Measurements from ENCODE around the gene ZMIZ1. TPM values are rescaled to one million over a fixed set of nuclear protein-coding genes. Genes with fewer than 3 reads are reported as not detected.

The ZMIZ1 gene
- total RNA-seq, 4 donors from 2014 or later = 65.5 to 88.2 (median 69.3) TPM

DNA sequence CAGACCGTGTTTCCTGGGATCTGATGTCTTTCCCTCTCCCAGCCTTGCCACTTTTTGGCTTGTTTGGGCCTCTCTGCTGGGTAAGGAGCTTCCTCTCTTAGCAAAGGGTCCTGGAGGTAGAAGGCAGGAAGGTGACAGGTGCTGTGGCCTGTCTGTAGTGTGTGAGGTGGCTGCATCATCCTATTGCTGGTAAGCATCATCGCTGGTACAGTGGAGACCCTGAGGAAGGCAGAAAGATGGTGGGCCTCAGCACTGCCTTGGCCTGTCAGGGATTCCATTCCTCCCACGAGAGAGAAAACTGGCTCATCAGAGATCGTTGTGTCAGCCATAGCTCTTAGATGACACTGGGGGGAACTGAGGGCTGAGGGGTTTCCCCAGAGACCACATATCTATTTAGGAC lies 46.5 kb downstream of the ZMIZ1 start:
- Histone ChIP-seq H3K27ac (peak overlapping the region in 2 of 4 donors; percentile 74 to 75), H3K4me3 (no peak overlapping the region), H3K36me3 (peaks cover 0 to 24% (median 0%) of the 10 kb centered on the region in 3 donors), H3K9me3 (no peaks in the 10 kb centered on the region), H3K27me3 (no peaks in the 10 kb centered on the region), H3K4me1 (peaks cover 0 to 98% (median 48%) of the 10 kb centered on the region in 4 donors)
- TF ChIP-seq EP300 (IDR thresholded peaks at IDR 0.05) = no peak
- TF ChIP-seq, protein P1, sequence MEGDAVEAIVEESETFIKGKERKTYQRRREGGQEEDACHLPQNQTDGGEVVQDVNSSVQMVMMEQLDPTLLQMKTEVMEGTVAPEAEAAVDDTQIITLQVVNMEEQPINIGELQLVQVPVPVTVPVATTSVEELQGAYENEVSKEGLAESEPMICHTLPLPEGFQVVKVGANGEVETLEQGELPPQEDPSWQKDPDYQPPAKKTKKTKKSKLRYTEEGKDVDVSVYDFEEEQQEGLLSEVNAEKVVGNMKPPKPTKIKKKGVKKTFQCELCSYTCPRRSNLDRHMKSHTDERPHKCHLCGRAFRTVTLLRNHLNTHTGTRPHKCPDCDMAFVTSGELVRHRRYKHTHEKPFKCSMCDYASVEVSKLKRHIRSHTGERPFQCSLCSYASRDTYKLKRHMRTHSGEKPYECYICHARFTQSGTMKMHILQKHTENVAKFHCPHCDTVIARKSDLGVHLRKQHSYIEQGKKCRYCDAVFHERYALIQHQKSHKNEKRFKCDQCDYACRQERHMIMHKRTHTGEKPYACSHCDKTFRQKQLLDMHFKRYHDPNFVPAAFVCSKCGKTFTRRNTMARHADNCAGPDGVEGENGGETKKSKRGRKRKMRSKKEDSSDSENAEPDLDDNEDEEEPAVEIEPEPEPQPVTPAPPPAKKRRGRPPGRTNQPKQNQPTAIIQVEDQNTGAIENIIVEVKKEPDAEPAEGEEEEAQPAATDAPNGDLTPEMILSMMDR (IDR thresholded peaks at IDR 0.05) = no peak
- no peak for TF ChIP-seq POLR2A (IDR thresholded peaks at IDR 0.05)
- DNase-seq (ENCODE audit: low spot score in 2 of 2) = no peak
- WGBS, 2 donors = 63 to 69% methylated on average over 4 of the region's 4 CpGs

DNA sequence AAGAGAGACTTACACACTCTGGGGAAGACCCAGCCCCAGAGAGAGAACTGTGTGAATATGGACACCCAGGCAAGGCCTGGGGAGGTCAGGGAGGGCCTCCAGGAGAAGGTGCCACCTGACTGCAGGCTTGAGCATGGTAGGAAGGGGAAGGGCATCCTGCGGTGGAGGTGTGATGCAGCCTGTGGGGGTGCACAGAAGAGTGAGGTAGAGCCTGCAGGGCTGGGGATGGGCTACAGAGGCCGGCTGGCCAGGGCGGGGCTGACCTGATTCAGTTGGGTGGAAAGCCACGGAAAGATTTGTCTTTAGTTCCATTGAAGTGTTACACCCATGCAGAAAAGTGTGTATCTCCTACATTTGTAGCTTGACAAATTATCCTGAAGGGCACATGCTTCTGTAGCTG lies 47.6 kb downstream of the ZMIZ1 start:
- no peak for DNase-seq (ENCODE audit: low spot score in 2 of 2)
- Histone ChIP-seq H3K4me3 (no peak overlapping the region), H3K27me3 (no peaks in the 10 kb centered on the region), H3K4me1 (peaks cover 0 to 91% (median 45%) of the 10 kb centered on the region in 4 donors), H3K27ac (peak overlapping the region in 3 of 4 donors; percentile 3 to 75 (median 18)), H3K9me3 (no peaks in the 10 kb centered on the region), H3K36me3 (peaks cover 0 to 26% (median 0%) of the 10 kb centered on the region in 3 donors)
- 71 to 77% methylated on average over 4 of the region's 4 CpGs for WGBS, 2 donors
- TF ChIP-seq, protein P1 (IDR thresholded peaks at IDR 0.05) = no peak
- TF ChIP-seq EP300 (IDR thresholded peaks at IDR 0.05) (no peak), POLR2A (IDR thresholded peaks at IDR 0.05) (no peak)

DNA sequence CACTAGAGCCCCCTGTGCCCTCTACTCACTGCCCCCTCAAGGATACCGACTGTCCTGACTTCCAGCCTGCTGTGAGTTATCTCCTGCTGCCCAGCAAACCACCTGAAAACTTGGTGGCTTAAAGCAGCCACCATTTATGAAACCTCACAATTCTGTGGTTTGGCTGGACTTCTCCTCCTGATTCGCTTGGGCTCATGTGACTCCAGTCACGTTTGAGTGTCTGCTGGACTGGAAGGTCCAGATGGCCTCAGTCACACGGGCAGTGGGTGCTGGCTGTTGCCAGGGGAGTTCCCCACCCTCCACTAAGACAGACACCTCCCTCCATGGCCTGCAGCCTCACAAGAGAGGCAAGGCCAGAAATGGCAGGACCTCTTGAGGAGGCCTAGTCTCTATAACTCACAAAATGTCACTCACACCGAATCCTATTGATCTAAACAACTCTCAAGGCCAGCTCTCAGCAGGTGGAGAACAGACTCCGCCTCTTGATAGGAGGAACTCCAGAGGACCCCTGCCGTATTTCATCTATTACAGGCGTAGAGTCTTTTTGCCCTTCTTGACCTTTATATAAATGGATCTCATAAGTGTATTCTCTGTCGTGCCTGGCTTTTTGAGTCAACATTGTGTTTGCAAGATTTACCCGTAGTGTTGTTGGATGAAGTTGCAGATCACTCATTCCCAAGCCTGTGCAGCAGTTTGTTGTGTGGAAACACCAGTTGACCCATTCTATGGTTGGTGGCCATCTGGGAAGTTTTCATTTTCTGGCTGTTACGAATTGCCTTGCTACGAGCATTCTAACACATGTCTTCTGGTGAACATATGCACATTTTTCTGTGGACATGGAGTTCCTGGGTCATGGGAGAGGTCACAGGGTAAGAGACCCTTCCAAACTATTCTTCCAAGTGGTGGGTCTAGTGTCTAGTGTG lies 48.3 kb downstream of the ZMIZ1 start:
- Histone ChIP-seq H3K27ac (peak overlapping the region in 3 of 4 donors; percentile 18 to 75 (median 22)), H3K4me1 (peaks cover 0 to 84% (median 44%) of the 10 kb centered on the region in 4 donors), H3K27me3 (no peaks in the 10 kb centered on the region), H3K4me3 (no peak overlapping the region), H3K9me3 (no peaks in the 10 kb centered on the region), H3K36me3 (peaks cover 0 to 33% (median 0%) of the 10 kb centered on the region in 3 donors)
- WGBS, 2 donors = 64 to 65% methylated on average over 11 to 12 of the region's 12 CpGs
- TF ChIP-seq, protein P1 (IDR thresholded peaks at IDR 0.05) = no peak
- TF ChIP-seq EP300 (IDR thresholded peaks at IDR 0.05) (peak; percentile 53 to 77), POLR2A (IDR thresholded peaks at IDR 0.05) (no peak)
- peak in 1 of 2 donors; percentile 66 for DNase-seq (ENCODE audit: low spot score in 2 of 2)

DNA sequence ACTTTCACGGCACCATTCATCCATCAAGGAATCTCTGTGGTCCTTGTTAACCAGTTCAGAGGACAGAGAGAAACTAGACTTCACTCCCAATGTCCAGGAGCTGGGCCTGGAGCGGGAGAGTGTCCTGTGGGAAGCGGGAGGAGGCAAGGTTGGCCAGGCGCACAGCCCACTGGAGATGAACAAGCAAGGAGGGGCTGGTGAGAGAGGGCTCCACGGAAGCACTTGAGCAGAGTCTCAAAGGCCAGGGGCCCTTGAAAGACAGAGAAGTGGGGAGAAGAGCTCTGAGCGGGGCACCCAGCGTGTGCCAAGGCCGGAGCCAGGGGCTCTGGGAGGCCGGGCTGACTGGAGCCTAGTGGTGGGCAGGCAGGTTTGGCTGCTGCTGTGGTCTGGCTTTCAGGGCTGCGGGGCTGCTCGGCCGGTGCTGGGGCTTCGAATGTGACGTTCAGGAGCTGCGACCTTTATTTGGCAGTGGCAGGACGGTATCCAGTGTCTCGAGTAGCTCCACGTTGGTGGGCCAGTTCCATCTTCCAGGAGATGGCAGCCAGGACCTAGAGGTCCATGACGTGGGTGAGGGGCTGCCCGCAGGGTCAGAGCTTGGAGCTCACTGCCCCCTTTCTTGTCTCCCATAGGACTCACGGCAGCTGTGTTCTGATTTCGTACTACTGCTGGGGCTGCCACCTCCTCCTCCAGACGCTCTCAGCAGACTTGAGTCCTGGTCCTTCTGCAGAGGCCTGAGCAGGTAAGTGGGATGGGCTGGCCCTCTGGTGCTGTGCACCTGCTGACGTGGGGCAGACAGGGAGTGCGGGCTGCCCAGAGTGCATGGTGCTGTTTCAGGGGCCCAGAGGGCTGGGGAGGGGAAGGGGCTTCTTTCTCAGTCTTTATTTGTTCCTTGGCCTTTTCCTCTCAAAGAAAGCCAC lies 49.8 kb downstream of the ZMIZ1 start:
- WGBS, 2 donors = 83 to 85% methylated on average over 11 to 25 of the region's 25 CpGs
- Histone ChIP-seq H3K36me3 (peaks cover 0 to 48% (median 0%) of the 10 kb centered on the region in 3 donors), H3K27me3 (no peaks in the 10 kb centered on the region), H3K9me3 (no peaks in the 10 kb centered on the region), H3K4me1 (peaks cover 0 to 79% (median 33%) of the 10 kb centered on the region in 4 donors), H3K27ac (peak overlapping the region in 1 of 4 donors; percentile 75), H3K4me3 (no peak overlapping the region)
- TF ChIP-seq, protein P1 (IDR thresholded peaks at IDR 0.05) = no peak
- no peak for TF ChIP-seq EP300 (IDR thresholded peaks at IDR 0.05)
- TF ChIP-seq POLR2A (IDR thresholded peaks at IDR 0.05) = no peak
- no peak for DNase-seq (ENCODE audit: low spot score in 2 of 2)
